ENCODE measurements around the gene SHB. TPM values are rescaled to one million over a fixed set of nuclear protein-coding genes. Genes with fewer than 3 reads are reported as not detected.

SHB gene
- total RNA-seq, 1 experiment from 2014 or later: 29.6 TPM

DNA sequence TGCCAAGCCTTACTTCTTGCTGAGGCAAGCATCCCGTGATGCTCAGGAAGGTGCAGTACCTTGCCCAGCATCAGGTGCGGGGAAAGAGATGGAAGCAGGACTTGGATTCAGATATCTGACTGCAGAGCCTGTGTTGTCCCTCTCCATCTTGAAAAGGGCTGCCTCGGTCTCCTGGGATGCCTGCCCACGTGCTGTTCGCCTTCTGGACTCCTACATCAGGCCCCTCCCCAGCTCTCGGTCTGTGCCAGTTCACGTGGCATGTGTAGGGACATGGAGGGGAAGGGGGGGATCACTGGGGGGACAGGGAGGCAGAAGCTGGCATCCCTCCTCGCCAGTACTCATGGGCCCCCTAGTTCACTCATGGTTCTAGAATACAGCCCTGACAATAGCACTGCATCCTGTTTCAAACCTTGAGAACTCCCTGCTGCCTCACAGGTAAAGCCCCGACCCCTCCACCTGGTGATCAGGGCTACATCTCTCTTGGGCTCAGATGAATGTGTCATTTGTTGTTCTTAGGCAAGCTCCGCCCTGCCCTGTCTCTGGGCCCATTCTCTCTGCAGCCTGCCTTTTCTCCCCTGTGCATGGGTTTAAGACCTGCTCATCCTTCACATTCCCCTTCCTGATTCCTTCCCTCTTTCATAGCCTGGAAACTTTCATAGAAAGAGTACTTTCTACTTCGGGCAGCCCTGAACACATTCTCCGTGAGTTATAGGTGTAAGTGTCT is 126.2 kb downstream of the SHB start:
- ChIA-PET POLR2A (interaction anchor here (1.5 kb wide), 1 partner anchor 24 kb away, joined by 3 read pairs; no protein-coding TSS in a partner anchor), CTCF (interaction anchor here (0.6 to 1.4 kb wide), 4 partner anchors 21 to 218 kb away, joined by 3 to 5 read pairs (median 4); no protein-coding TSS in a partner anchor)
- intact Hi-C loops (cut with micrococcal nuclease): no loop called here
- TF ChIP-seq, protein P1, sequence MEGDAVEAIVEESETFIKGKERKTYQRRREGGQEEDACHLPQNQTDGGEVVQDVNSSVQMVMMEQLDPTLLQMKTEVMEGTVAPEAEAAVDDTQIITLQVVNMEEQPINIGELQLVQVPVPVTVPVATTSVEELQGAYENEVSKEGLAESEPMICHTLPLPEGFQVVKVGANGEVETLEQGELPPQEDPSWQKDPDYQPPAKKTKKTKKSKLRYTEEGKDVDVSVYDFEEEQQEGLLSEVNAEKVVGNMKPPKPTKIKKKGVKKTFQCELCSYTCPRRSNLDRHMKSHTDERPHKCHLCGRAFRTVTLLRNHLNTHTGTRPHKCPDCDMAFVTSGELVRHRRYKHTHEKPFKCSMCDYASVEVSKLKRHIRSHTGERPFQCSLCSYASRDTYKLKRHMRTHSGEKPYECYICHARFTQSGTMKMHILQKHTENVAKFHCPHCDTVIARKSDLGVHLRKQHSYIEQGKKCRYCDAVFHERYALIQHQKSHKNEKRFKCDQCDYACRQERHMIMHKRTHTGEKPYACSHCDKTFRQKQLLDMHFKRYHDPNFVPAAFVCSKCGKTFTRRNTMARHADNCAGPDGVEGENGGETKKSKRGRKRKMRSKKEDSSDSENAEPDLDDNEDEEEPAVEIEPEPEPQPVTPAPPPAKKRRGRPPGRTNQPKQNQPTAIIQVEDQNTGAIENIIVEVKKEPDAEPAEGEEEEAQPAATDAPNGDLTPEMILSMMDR (IDR thresholded peaks at IDR 0.05; ENCODE audit: unreplicated experiment): no peak
- DNase-seq (ENCODE audit: unreplicated experiment): peak; percentile 36
- Mint-ChIP-seq H3K36me3 (ENCODE audit: insufficient read depth, unreplicated experiment) (peaks cover 10% of the 10 kb centered on the region), H3K27ac (ENCODE audit: low read depth, unreplicated experiment) (no peak overlapping the region), H3K9me3 (ENCODE audit: unreplicated experiment) (no peaks in the 10 kb centered on the region), H3K27me3 (ENCODE audit: insufficient read depth, unreplicated experiment) (no peaks in the 10 kb centered on the region), H3K4me1 (ENCODE audit: insufficient read depth, unreplicated experiment) (peaks cover 49% of the 10 kb centered on the region), H3K4me3 (ENCODE audit: unreplicated experiment) (no peak overlapping the region)
- no TSS peak for BruUV-seq (replicated peaks)

DNA sequence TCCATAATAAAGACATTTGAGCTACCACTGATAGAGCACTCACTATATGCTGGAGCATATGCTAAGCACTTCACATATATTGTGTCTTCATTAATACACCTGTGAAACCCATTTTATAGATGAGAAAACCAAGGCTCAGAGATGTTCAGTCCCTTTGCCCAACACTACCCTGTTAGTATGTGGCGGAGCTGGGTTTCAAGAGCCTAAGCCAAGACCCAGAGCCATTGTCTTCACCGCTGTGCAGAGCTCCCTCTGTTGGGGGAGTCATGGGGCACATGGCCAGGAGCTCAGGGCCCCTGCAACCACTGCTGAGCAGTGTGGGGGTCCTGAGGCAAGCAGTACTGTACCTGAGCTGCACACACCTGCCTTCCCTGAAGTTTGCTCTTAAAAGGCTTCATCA is 127.8 kb downstream of the SHB start:
- H3K4me3 Mint-ChIP-seq (ENCODE audit: unreplicated experiment): no peak overlapping the region
- DNase-seq (ENCODE audit: unreplicated experiment): no peak
- peaks cover 56% of the 10 kb centered on the region for H3K4me1 Mint-ChIP-seq (ENCODE audit: insufficient read depth, unreplicated experiment)
- H3K27ac Mint-ChIP-seq (ENCODE audit: low read depth, unreplicated experiment): no peak overlapping the region
- no TSS peak for BruUV-seq (replicated peaks)
- H3K9me3 Mint-ChIP-seq (ENCODE audit: unreplicated experiment): no peaks in the 10 kb centered on the region
- POLR2A ChIA-PET: interaction anchor here (1.5 kb wide), 1 partner anchor 11 kb away, joined by 3 read pairs; no protein-coding TSS in a partner anchor
- TF ChIP-seq, protein P1 (IDR thresholded peaks at IDR 0.05; ENCODE audit: unreplicated experiment): no peak
- H3K36me3 Mint-ChIP-seq (ENCODE audit: insufficient read depth, unreplicated experiment): peaks cover 10% of the 10 kb centered on the region
- H3K27me3 Mint-ChIP-seq (ENCODE audit: insufficient read depth, unreplicated experiment): no peaks in the 10 kb centered on the region
- intact Hi-C loops (cut with micrococcal nuclease): no loop called here
- CTCF ChIA-PET: interaction anchor here (0.8 to 1.2 kb wide), 2 partner anchors 19 to 128 kb away, joined by 3 to 4 read pairs; partner anchors contain the start of gene SHB

DNA sequence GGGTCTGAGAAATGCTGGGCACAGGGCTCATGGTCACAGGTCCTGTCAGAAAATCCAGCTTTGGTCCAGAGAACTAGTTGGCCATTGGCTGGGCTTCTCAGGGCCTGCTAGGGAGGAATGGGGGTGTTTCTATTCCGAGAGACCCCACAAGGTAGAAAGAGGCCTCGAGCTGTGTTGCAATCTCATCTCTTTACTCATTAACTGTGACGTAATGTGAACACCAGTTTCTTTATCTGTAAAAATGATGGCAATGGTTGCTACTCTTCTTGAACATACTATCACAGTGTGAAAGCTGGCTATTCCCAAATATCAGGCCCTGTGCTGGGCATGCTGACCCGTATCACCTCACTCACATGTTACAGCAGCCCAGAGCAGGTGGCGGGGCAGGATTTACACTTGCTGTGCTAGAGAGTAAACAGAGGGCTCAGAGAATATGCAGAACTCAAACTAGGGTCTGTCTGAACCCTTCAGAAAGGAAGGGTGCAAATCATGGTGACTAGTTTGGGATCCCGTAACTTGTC is 129.4 kb downstream of the SHB start:
- H3K27ac Mint-ChIP-seq (ENCODE audit: low read depth, unreplicated experiment): peak overlapping the region; percentile 33
- intact Hi-C loops (cut with micrococcal nuclease): no loop called here
- POLR2A ChIA-PET: interaction anchor here (0.8 kb wide), 1 partner anchor 97 kb away, joined by 4 read pairs; no protein-coding TSS in a partner anchor
- no peaks in the 10 kb centered on the region for H3K9me3 Mint-ChIP-seq (ENCODE audit: unreplicated experiment)
- no peak overlapping the region for H3K4me3 Mint-ChIP-seq (ENCODE audit: unreplicated experiment)
- BruUV-seq (replicated peaks): no TSS peak
- TF ChIP-seq, protein P1 (IDR thresholded peaks at IDR 0.05; ENCODE audit: unreplicated experiment): no peak
- CTCF ChIA-PET: interaction anchor here (0.7 to 1.1 kb wide), 4 partner anchors 19 to 324 kb away, joined by 3 to 6 read pairs (median 4); no protein-coding TSS in a partner anchor
- no peak for DNase-seq (ENCODE audit: unreplicated experiment)
- no peaks in the 10 kb centered on the region for H3K27me3 Mint-ChIP-seq (ENCODE audit: insufficient read depth, unreplicated experiment)
- H3K4me1 Mint-ChIP-seq (ENCODE audit: insufficient read depth, unreplicated experiment): peaks cover 41% of the 10 kb centered on the region
- peaks cover 10% of the 10 kb centered on the region for H3K36me3 Mint-ChIP-seq (ENCODE audit: insufficient read depth, unreplicated experiment)

DNA sequence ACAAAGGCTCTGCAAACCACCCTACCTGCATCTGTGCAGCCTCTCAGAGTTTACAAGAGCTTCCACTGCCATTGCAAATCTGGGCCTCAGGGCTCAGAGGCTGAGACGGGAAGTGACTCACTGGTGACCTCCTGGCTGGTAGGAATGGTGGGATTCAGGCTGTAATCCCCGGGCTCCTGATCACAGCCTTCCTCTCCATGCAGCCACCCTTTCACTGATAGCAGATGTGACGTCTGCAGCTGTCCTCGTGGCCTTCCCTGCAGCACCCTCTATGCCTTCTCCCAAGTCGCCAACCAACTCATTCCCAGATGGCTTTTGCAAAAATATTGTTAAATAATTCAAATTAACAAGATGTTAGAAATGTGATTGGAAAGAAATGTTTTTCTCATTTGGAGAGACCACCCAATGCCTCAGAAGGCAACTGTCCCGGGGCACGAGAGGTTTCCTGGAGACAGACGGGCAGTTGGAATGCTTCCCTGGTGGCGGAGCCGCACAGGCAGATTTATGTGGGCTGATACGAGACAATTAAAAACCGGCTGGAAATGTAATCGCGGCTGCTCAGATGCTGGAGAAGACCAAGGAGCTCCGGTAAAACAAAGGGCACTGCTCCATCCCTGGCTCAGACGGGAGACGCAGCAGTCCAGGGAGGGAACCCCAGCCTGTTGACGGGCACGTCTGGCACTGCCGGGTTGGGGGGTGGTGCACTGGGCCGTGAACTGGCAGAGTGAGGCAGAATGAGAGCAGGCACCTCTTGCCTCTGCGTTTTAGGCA is 130.7 kb downstream of the SHB start:
- BruUV-seq (replicated peaks): no TSS peak
- peak overlapping the region; percentile 42 for H3K27ac Mint-ChIP-seq (ENCODE audit: low read depth, unreplicated experiment)
- H3K4me1 Mint-ChIP-seq (ENCODE audit: insufficient read depth, unreplicated experiment): peaks cover 29% of the 10 kb centered on the region
- peak; percentile 66 for DNase-seq (ENCODE audit: unreplicated experiment)
- ChIA-PET POLR2A (interaction anchor here (0.9 to 1.8 kb wide), 2 partner anchors 10 to 18 kb away, joined by 4 read pairs; no protein-coding TSS in a partner anchor), CTCF (interaction anchor here (0.9 to 1.1 kb wide), 3 partner anchors 17 to 326 kb away, joined by 3 to 6 read pairs (median 3); no protein-coding TSS in a partner anchor)
- H3K36me3 Mint-ChIP-seq (ENCODE audit: insufficient read depth, unreplicated experiment): peaks cover 10% of the 10 kb centered on the region
- H3K27me3 Mint-ChIP-seq (ENCODE audit: insufficient read depth, unreplicated experiment): no peaks in the 10 kb centered on the region
- no peak overlapping the region for H3K4me3 Mint-ChIP-seq (ENCODE audit: unreplicated experiment)
- TF ChIP-seq, protein P1 (IDR thresholded peaks at IDR 0.05; ENCODE audit: unreplicated experiment): no peak
- H3K9me3 Mint-ChIP-seq (ENCODE audit: unreplicated experiment): no peaks in the 10 kb centered on the region
- intact Hi-C loops (cut with micrococcal nuclease): no loop called here
